Endothelial cell of umbilical vein (primary cell): ENCODE measurements around the gene SEMA4G. TPM values are rescaled to one million over a fixed set of nuclear protein-coding genes. Genes with fewer than 3 reads are reported as not detected.

Source experiments
- BruUV-seq: library from RNA; stranded (reverse); fragments of 400-500 nt; replicated peaks from 2 replicates; lab custom pipeline; 2021; lab: Mats Ljungman, UMichigan
- CTCF ChIA-PET: fragments of 300-600, 350-600 bp; sonication (Branson Sonifier 250); formaldehyde crosslinking; loops from one replicate; lab custom pipeline; 2021; ENCODE audit warnings: antibody characterized with exemption, inconsistent platforms; lab: Charles Lee
- POLR2A ChIA-PET: fragments of 300-600, 350-600 bp; sonication (Branson Sonifier 250); formaldehyde crosslinking; loops from one replicate; lab custom pipeline; 2021; ENCODE audit warnings: antibody characterized with exemption, inconsistent platforms; lab: Charles Lee
- DNase-seq: peaks from one replicate; pipeline ENCODE4 v3.0.0-alpha.2; 2011; ENCODE audit warnings: low read depth, low spot score
- FAIRE-seq: peaks from 2 replicates; lab custom pipeline; 2011; peaks lifted over from hg19 to GRCh38; lab: Jason Lieb, UNC
- H2AFZ ChIP-seq: 2 replicates; pipeline ENCODE4 v1.6.0; 2012; ENCODE audit warnings: low read depth, low read length, control low read depth, inconsistent platforms
- H3K27ac ChIP-seq: 2 replicates; pipeline ENCODE4 v1.5.1; 2011; ENCODE audit warnings: low read depth, mild to moderate bottlenecking, control low read depth, low read length, moderate library complexity; ENCODE audit not compliant: insufficient read depth
- H3K27me3 ChIP-seq, 2 experiments: 2 replicates each; pipeline versions ENCODE4 v1.6.0 to v1.6.1; 2011; ENCODE audit warnings: low read length in 2 of 2, mixed read lengths in 1 of 2; ENCODE audit not compliant: control insufficient read depth in 2 of 2, insufficient read depth in 2 of 2
- H3K36me3 ChIP-seq, 2 experiments: 2 replicates in 1 of 2; 3 replicates in 1 of 2; pipeline ENCODE4 v1.5.1; 2011; ENCODE audit warnings: low read length in 2 of 2, mild to moderate bottlenecking in 1 of 2, moderate library complexity in 1 of 2; ENCODE audit not compliant: control insufficient read depth in 2 of 2, insufficient read depth in 2 of 2; ENCODE audit errors: extremely low read depth in 1 of 2
- H3K4me1 ChIP-seq: 3 replicates; pipeline ENCODE4 v1.5.1; 2011; ENCODE audit warnings: mild to moderate bottlenecking, low read length; ENCODE audit not compliant: control insufficient read depth, insufficient read depth; ENCODE audit errors: extremely low read depth
- H3K4me2 ChIP-seq: 2 replicates; pipeline ENCODE4 v1.6.1; 2011; ENCODE audit warnings: low read length, control low read depth, mixed read lengths; ENCODE audit not compliant: insufficient read depth
- H3K4me3 ChIP-seq, 3 experiments: fragments of 200-600 bp in 1 of 3; sonication (generic), shearing (Covaris generic) in 1 of 3; replicated peaks in 1 of 3; 2 replicates each; pipeline ENCODE4 v1.5.1; 2011 to 2016; ENCODE audit warnings: control low read depth in 3 of 3, low read length in 3 of 3, mild to moderate bottlenecking in 2 of 3, inconsistent platforms in 1 of 3, low read depth in 1 of 3, moderate library complexity in 1 of 3; ENCODE audit not compliant: insufficient read depth in 1 of 3
- H3K79me2 ChIP-seq: 2 replicates; pipeline ENCODE4 v1.6.0; 2012; ENCODE audit warnings: low read length, inconsistent platforms; ENCODE audit not compliant: control insufficient read depth, insufficient read depth
- H3K9ac ChIP-seq: replicated peaks from 2 replicates; pipeline ENCODE3; 2011; ENCODE audit warnings: low read length, control low read depth; ENCODE audit not compliant: insufficient read depth; ENCODE audit errors: extremely low read depth
- H3K9me1 ChIP-seq: replicated peaks from 3 replicates; pipeline ENCODE4 v1.6.0; 2011; ENCODE audit warnings: mild to moderate bottlenecking, low read length; ENCODE audit not compliant: control insufficient read depth, insufficient read depth; ENCODE audit errors: extremely low read depth
- H3K9me3 ChIP-seq: replicated peaks from 2 replicates; pipeline ENCODE4 v1.5.1; 2012; ENCODE audit warnings: low read length, inconsistent platforms; ENCODE audit not compliant: control insufficient read depth, insufficient read depth
- H4K20me1 ChIP-seq: replicated peaks from 2 replicates; pipeline ENCODE3; 2011; ENCODE audit warnings: mild to moderate bottlenecking, low read length; ENCODE audit not compliant: control insufficient read depth, insufficient read depth; ENCODE audit errors: extremely low read depth
- CTCF ChIP-seq, 2 donors: IDR thresholded peaks; 1 replicate in 1 of 2; 2 replicates in 1 of 2; pipeline ENCODE4 v1.5.1; 2011; ENCODE audit warnings: low read length in 2 of 2, mild to moderate bottlenecking in 2 of 2, moderate library complexity in 2 of 2, control low read depth in 1 of 2, inconsistent platforms in 1 of 2, low read depth in 1 of 2; ENCODE audit not compliant: insufficient read depth in 1 of 2; ENCODE audit errors: extremely low read depth in 1 of 2
- EZH2 ChIP-seq: IDR thresholded peaks from 2 replicates; pipeline ENCODE4 v1.6.1; 2012; ENCODE audit warnings: borderline replicate concordance, low read depth, mild to moderate bottlenecking, moderate library complexity, low read length, inconsistent platforms; ENCODE audit not compliant: severe bottlenecking
- JUN ChIP-seq: IDR thresholded peaks from 2 replicates; pipeline ENCODE4 v1.6.1; 2011; ENCODE audit warnings: borderline replicate concordance, low read depth; ENCODE audit not compliant: insufficient read length, insufficient read depth
- MAX ChIP-seq: IDR thresholded peaks from 2 replicates; pipeline ENCODE4 v1.6.1; 2011; ENCODE audit not compliant: insufficient read depth, insufficient read length
- MYC ChIP-seq: IDR thresholded peaks from one replicate; pipeline ENCODE4 v1.6.1; 2011; ENCODE audit warnings: mild to moderate bottlenecking, low read depth, low read length
- dilution Hi-C: fragments of 300-500 bp; cut with MboI; formaldehyde crosslinking; loops from one replicate; pipeline ENCODE4 v1.15.0; 2019; ENCODE audit warnings: low sequenced_read_pairs; ENCODE audit not compliant: extremely low pct_ligation_motif_present
- intact Hi-C: fragments of 100-400 bp; cut with micrococcal nuclease; formaldehyde crosslinking; loops from one replicate; pipeline ENCODE4 v1.10.0; 2022
- polyA plus RNA-seq, 4 experiments: library from polyadenylated mRNA; depleted of rRNA in 3 of 4; stranded (reverse) in 3 of 4; unstranded in 1 of 4; fragments of >200 nt; gene quantifications; 2 replicates each; pipeline versions ENCODE4 v1.2.1 to v1.2.3, GENCODE V29; 2011 to 2012; ENCODE audit warnings: missing spikeins in 1 of 4
- total RNA-seq: library from RNA; stranded (reverse); gene quantifications from 2 replicates; pipeline ENCODE4 v1.2.3, GENCODE V29; 2021

SEMA4G gene
- total and polyA plus RNA-seq, 2 donors (not counting 3 experiments of a cell fraction or from before 2014, with no cell fraction given), result 6.0 to 10.4 TPM

GRCh38 chr10:101018118-101018599, 48.9 kb downstream of the SEMA4G start:
- H3K9ac ChIP-seq, result no peak overlapping the region
- H3K4me1 ChIP-seq, result peaks cover 5% of the 10 kb centered on the region
- H3K27me3 ChIP-seq, result no peaks in the 10 kb centered on the region
- H4K20me1 ChIP-seq, result no peaks in the 10 kb centered on the region
- CTCF ChIA-PET, result interaction anchor here (1.1 to 7.3 kb wide), 13 partner anchors 12 to 124 kb away, joined by 4 to 254 read pairs (median 14); partner anchors contain the start of genes KAZALD1, LZTS2, PDZD7 and SEMA4G
- no peak overlapping the region for H3K4me3 ChIP-seq
- FAIRE-seq (no peak), DNase-seq (no peak)
- H3K4me2 ChIP-seq, result no peak overlapping the region
- H3K36me3 ChIP-seq, result no peaks in the 10 kb centered on the region
- H2AFZ ChIP-seq, result no peak overlapping the region
- intact Hi-C loops (loop anchor here (2.0 to 10.0 kb wide), 2 partner anchors 15 to 103 kb away; partner anchors contain the start of gene SLF2), dilution Hi-C loops (no loop called here)
- no peaks in the 10 kb centered on the region for H3K9me1 ChIP-seq
- POLR2A ChIA-PET, result interaction anchor here (0.7 kb wide), 1 partner anchor 18 kb away, joined by 3 read pairs; no protein-coding TSS in a partner anchor
- H3K79me2 ChIP-seq, result no peaks in the 10 kb centered on the region
- H3K9me3 ChIP-seq, result no peaks in the 10 kb centered on the region
- no peak overlapping the region for H3K27ac ChIP-seq
- no peak for TF ChIP-seq MAX
- TF ChIP-seq JUN, result no peak
- no peak for TF ChIP-seq CTCF (IDR thresholded peaks at IDR 0.05; ENCODE audit: extremely low read depth in 1 of 2, insufficient read depth in 1 of 2, low read depth in 1 of 2, low read length in 2 of 2)
- TF ChIP-seq EZH2, result no peak
- no peak for TF ChIP-seq MYC
- BruUV-seq, result no TSS peak
